AG09309 (cell line): Measurements from ENCODE around the gene NRCAM.

Experiments used
- DNase-seq: peaks from one replicate; pipeline ENCODE4 v3.0.0-alpha.2; 2010; ENCODE audit warnings: low read depth
- H3K4me3 ChIP-seq: 2 replicates; pipeline ENCODE4 v1.5.1; 2011; ENCODE audit warnings: mild to moderate bottlenecking, low read depth, low read length, moderate library complexity; ENCODE audit not compliant: control insufficient read depth
- CTCF ChIP-seq: IDR thresholded peaks from 2 replicates; pipeline ENCODE4 v1.5.1; 2011; ENCODE audit warnings: mild to moderate bottlenecking, low read depth, low read length, inconsistent platforms; ENCODE audit not compliant: insufficient read depth, control insufficient read depth; ENCODE audit errors: missing control alignments

Gene NRCAM

GRCh38 chr7:108492742-108493141 lies 36.5 kb upstream of the NRCAM start:
- DNase-seq = no peak
- no peak overlapping the region for H3K4me3 ChIP-seq
- TF ChIP-seq CTCF = no peak

- no peak overlapping the region for H3K4me3 ChIP-seq
- TF ChIP-seq CTCF = no peak
- DNase-seq = no peak
These were observed 32.7 kb upstream of the NRCAM start for GRCh38 chr7:108488768-108489538.

- no peak for TF ChIP-seq CTCF
- no peak for DNase-seq
- H3K4me3 ChIP-seq = no peak overlapping the region
These were observed 31.4 kb upstream of the NRCAM start for GRCh38 chr7:108487646-108488045.

GRCh38 chr7:108486291-108486966 lies 30.2 kb upstream of the NRCAM start:
- no peak for TF ChIP-seq CTCF
- DNase-seq = peak; percentile 10
- no peak overlapping the region for H3K4me3 ChIP-seq

- no peak overlapping the region for H3K4me3 ChIP-seq
- TF ChIP-seq CTCF = no peak
- DNase-seq = no peak
These were observed 27.9 kb upstream of the NRCAM start for GRCh38 chr7:108484137-108484536.

DNA sequence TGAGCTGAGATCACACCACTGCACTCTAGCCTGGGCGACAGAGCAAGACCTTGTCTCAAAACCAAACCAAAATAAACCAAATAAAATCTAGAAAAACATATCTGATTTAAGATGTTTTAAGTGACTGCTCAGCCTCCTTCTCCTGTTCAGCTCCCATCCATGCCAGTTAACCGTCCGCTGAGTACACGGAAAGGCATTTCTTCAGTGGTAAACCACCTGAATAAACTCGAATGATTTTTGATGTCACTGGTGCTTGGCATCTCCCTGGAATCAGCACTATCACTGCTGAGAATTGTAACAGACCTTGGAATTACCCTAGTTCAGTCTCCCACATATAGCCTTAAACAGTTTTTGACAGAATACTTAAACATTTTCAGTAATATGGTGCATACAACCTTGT lies 24.1 kb upstream of the NRCAM start:
- TF ChIP-seq CTCF = no peak
- no peak for DNase-seq
- H3K4me3 ChIP-seq = no peak overlapping the region
